WTC11 (cell line): ENCODE data around the gene AMPD3. TPM values are rescaled to one million over a fixed set of nuclear protein-coding genes. Genes with fewer than 3 reads are reported as not detected.

Experiments used
- ATAC-seq: fragments of 200-7000 bp; cut with Tn5 transposase; 2 replicates; pipeline ENCODE4 v1.10.0; 2021; ENCODE audit warnings: mild to moderate bottlenecking, moderate library complexity
- CTCF ChIA-PET: fragments of 300-600 bp; sonication (Branson Sonifier 250); formaldehyde crosslinking; loops from one replicate; lab custom pipeline; 2021; ENCODE audit warnings: antibody characterized with exemption; lab: Charles Lee
- POLR2A ChIA-PET: fragments of 350-600 bp; sonication (Branson Sonifier 250); formaldehyde crosslinking; loops from one replicate; lab custom pipeline; 2021; ENCODE audit warnings: antibody characterized with exemption; lab: Charles Lee
- DNase-seq: peaks from one replicate; pipeline ENCODE4 v3.0.0; 2021; ENCODE audit warnings: low spot score
- H3K27ac Mint-ChIP-seq: 2 replicates; pipeline ENCODE4 v1.8.0; 2021; ENCODE audit warnings: mixed read lengths
- H3K27me3 Mint-ChIP-seq: 2 replicates; pipeline ENCODE4 v1.8.0; 2021; ENCODE audit warnings: low read depth, mild to moderate bottlenecking, moderate library complexity, mixed read lengths
- H3K36me3 Mint-ChIP-seq: 2 replicates; pipeline ENCODE4 v1.8.0; 2021; ENCODE audit warnings: mixed read lengths
- H3K4me1 Mint-ChIP-seq: 2 replicates; pipeline ENCODE4 v1.8.0; 2022; ENCODE audit warnings: mixed read lengths
- H3K4me3 Mint-ChIP-seq: 2 replicates; pipeline ENCODE4 v1.8.0; 2021; ENCODE audit warnings: mild to moderate bottlenecking, moderate library complexity, mixed read lengths
- H3K9me3 Mint-ChIP-seq: 2 replicates; pipeline ENCODE4 v1.8.0; 2021; ENCODE audit warnings: mixed read lengths
- AFF4 ChIP-seq: sonication (generic); formaldehyde crosslinking; IDR thresholded peaks from 2 replicates; pipeline ENCODE4 v1.8.1; 2023; ENCODE audit warnings: mild to moderate bottlenecking, missing genetic modification reagents, borderline replicate concordance
- ATF3 ChIP-seq: sonication (generic); formaldehyde crosslinking; conservative IDR thresholded peaks from 2 replicates; pipeline ENCODE4 v1.8.1; 2022; ENCODE audit warnings: mild to moderate bottlenecking, missing genetic modification reagents
- ATF6 ChIP-seq: sonication (generic); formaldehyde crosslinking; IDR thresholded peaks from 2 replicates; pipeline ENCODE4 v1.8.1; 2023; ENCODE audit warnings: mild to moderate bottlenecking, missing genetic modification reagents
- CDX4 ChIP-seq: fragments of 250-450 bp; sonication (Bioruptor Pico); IDR thresholded peaks from 2 replicates; pipeline ENCODE4 v1.9.0; 2021; ENCODE audit warnings: moderate library complexity, mild to moderate bottlenecking, inconsistent platforms, borderline replicate concordance
- CREB1 ChIP-seq: sonication (generic); formaldehyde crosslinking; IDR thresholded peaks from 2 replicates; pipeline ENCODE4 v1.8.0; 2023; ENCODE audit warnings: mild to moderate bottlenecking, missing genetic modification reagents
- E2F4 ChIP-seq: sonication (generic); formaldehyde crosslinking; IDR thresholded peaks from 2 replicates; pipeline ENCODE4 v1.8.1; 2022; ENCODE audit warnings: low read depth, mild to moderate bottlenecking, moderate library complexity, missing genetic modification reagents, borderline replicate concordance
- ESRRA ChIP-seq: sonication (generic); formaldehyde crosslinking; IDR thresholded peaks from 2 replicates; pipeline ENCODE4 v1.8.1; 2022; ENCODE audit warnings: mild to moderate bottlenecking, missing genetic modification reagents, borderline replicate concordance
- ETV6 ChIP-seq: sonication (generic); formaldehyde crosslinking; IDR thresholded peaks from 2 replicates; pipeline ENCODE4 v1.8.1; 2022; ENCODE audit warnings: mild to moderate bottlenecking, missing genetic modification reagents
- HMGXB4 ChIP-seq: sonication (generic); formaldehyde crosslinking; IDR thresholded peaks from 2 replicates; pipeline ENCODE4 v1.8.1; 2023; ENCODE audit warnings: mild to moderate bottlenecking, moderate library complexity, missing genetic modification reagents
- NFE2L1 ChIP-seq: sonication (generic); formaldehyde crosslinking; IDR thresholded peaks from 2 replicates; pipeline ENCODE4 v1.8.1; 2023; ENCODE audit warnings: missing genetic modification reagents
- NR2C2 ChIP-seq: sonication (generic); formaldehyde crosslinking; IDR thresholded peaks from 2 replicates; pipeline ENCODE4 v1.8.0; 2022; ENCODE audit warnings: mild to moderate bottlenecking, missing genetic modification reagents
- OVOL2 ChIP-seq: fragments of 250-450 bp; sonication (Bioruptor Pico); IDR thresholded peaks from 2 replicates; pipeline ENCODE4 v1.9.0; 2021; ENCODE audit warnings: mild to moderate bottlenecking, borderline replicate concordance
- RELA ChIP-seq: sonication (generic); formaldehyde crosslinking; IDR thresholded peaks from 2 replicates; pipeline ENCODE4 v1.8.1; 2022; ENCODE audit warnings: missing genetic modification reagents, mild to moderate bottlenecking, borderline replicate concordance
- SP1 ChIP-seq: sonication (generic); formaldehyde crosslinking; conservative IDR thresholded peaks from 2 replicates; pipeline ENCODE4 v1.8.1; 2022; ENCODE audit warnings: missing genetic modification reagents
- TCF7 ChIP-seq: sonication (generic); formaldehyde crosslinking; IDR thresholded peaks from 2 replicates; pipeline ENCODE4 v1.8.0; 2022; ENCODE audit warnings: mild to moderate bottlenecking, low read depth, missing genetic modification reagents, moderate library complexity
- USF1 ChIP-seq: sonication (generic); formaldehyde crosslinking; IDR thresholded peaks from 2 replicates; pipeline ENCODE4 v1.8.0; 2022; ENCODE audit warnings: mild to moderate bottlenecking, missing genetic modification reagents
- ZNF317 ChIP-seq: sonication (generic); formaldehyde crosslinking; IDR thresholded peaks from 2 replicates; pipeline ENCODE4 v1.8.1; 2023; ENCODE audit warnings: low read depth, mild to moderate bottlenecking, moderate library complexity, missing genetic modification reagents, borderline replicate concordance
- total RNA-seq: library from RNA; stranded (reverse); gene quantifications from 3 replicates; pipeline ENCODE4 v1.2.3, GENCODE V29; 2021

AMPD3 gene
- total RNA-seq, 1 experiment from 2014 or later, result 6.4 TPM

- TF ChIP-seq CDX4, result no peak
- peak; percentile 93; the same call in 1 of the 2 replicates for TF ChIP-seq CREB1 (CRISPR knock-in tag)
- TF ChIP-seq NFE2L1 (CRISPR knock-in tag), result 0 out of 2 replicates have a peak, but pooled peaks have one; percentile 36
- peak; percentile 99 for TF ChIP-seq HMGXB4 (CRISPR knock-in tag)
- TF ChIP-seq OVOL2 (CRISPR knock-in tag), result no peak
- 0 out of 2 replicates have a peak, but pooled peaks have one; percentile 47 for TF ChIP-seq ZNF317 (CRISPR knock-in tag)
- peak; percentile 78; the same call in 1 of the 2 replicates for TF ChIP-seq AFF4 (CRISPR knock-in tag)
- peak; percentile 99 for TF ChIP-seq SP1
- no peak for TF ChIP-seq NR2C2 (CRISPR knock-in tag)
These were observed 86.0 kb downstream of the AMPD3 start, which contains the start of gene RNF141 (continued) for GRCh38 chr11:10540915-10541560.

GRCh38 chr11:10541561-10541930, 86.5 kb downstream of the AMPD3 start:
- no peak for ATAC-seq
- Mint-ChIP-seq H3K4me3 (peak overlapping the region; percentile 87), H3K27ac (peak overlapping the region; percentile 60), H3K27me3 (peaks cover 12% of the 10 kb centered on the region), H3K36me3 (no peaks in the 10 kb centered on the region), H3K4me1 (peaks cover 15% of the 10 kb centered on the region), H3K9me3 (no peaks in the 10 kb centered on the region)
- TF ChIP-seq USF1 (0 out of 2 replicates have a peak, but pooled peaks have one; percentile 1), E2F4 (CRISPR knock-in tag) (no peak)
- ChIA-PET POLR2A (interaction anchor here (1.0 to 1.7 kb wide), 4 partner anchors 32 to 267 kb away, joined by 4 to 8 read pairs (median 4); partner anchors contain the start of gene EIF4G2), CTCF (interaction anchor here (0.6 to 2.0 kb wide), 24 partner anchors 9 to 369 kb away, joined by 3 to 15 read pairs (median 5); partner anchors contain the start of genes AMPD3 and CTR9)
- DNase-seq, result no peak

- no peak overlapping the region for H3K27ac Mint-ChIP-seq
- H3K4me3 Mint-ChIP-seq, result no peak overlapping the region
- peaks cover 15% of the 10 kb centered on the region for H3K4me1 Mint-ChIP-seq
- ATAC-seq, result no peak
- ChIA-PET CTCF (no interaction called here), POLR2A (no interaction called here)
- peaks cover 16% of the 10 kb centered on the region for H3K27me3 Mint-ChIP-seq
- no peak for DNase-seq
- TF ChIP-seq TCF7 (CRISPR knock-in tag), result no peak
- no peak for TF ChIP-seq RELA (CRISPR knock-in tag)
- TF ChIP-seq ATF3, result no peak
- no peak for TF ChIP-seq ETV6 (CRISPR knock-in tag)
- TF ChIP-seq ESRRA, result no peak
- TF ChIP-seq ATF6 (CRISPR knock-in tag), result no peak
- TF ChIP-seq, all 79 proteins: peak for 0
- H3K9me3 Mint-ChIP-seq, result no peaks in the 10 kb centered on the region
- no peaks in the 10 kb centered on the region for H3K36me3 Mint-ChIP-seq
These were observed 87.7 kb downstream of the AMPD3 start for GRCh38 chr11:10542776-10543175.
